Activated CD8-positive, alpha-beta memory T cell treated with anti-CD3 and anti-CD28 coated beads for 1 hour (primary cell): ENCODE results near the gene FLYWCH2.
"Not testable (repeated sequence)": the region's sequence is repeated elsewhere in the genome, so short reads cannot be mapped to it uniquely, and the experiment has no call there.

Source experiments
- DNase-seq, 2 donors: peaks; one replicate each; pipeline ENCODE4 v3.0.0-alpha.2; 2020; ENCODE audit warnings: low read depth in 1 of 2; ENCODE audit errors: extremely low read depth in 1 of 2

FLYWCH2 gene

GRCh38 chr16:2912330-2913199 lies 29.6 kb downstream of the FLYWCH2 start:
- no peak for DNase-seq

DNA sequence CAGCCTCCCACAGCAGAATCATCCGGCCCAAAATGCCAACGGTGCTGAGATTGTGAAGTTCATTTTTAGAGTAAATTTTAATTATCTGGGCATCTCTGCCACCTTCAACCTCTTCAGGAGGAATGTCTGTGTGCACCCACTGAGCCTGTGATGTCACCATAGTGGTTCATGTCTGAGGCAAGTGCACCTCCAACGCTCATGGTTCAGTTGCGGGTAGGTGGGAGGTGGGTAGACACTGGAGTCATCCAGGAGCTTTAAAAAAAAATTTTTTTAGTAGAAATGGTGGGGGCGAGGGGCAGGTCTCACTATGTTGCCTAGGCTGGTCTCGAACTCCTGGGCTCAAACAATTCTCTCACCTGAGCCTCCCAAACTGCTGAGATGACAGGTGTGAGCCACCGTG lies 30.6 kb downstream of the FLYWCH2 start:
- DNase-seq, result no peak

DNA sequence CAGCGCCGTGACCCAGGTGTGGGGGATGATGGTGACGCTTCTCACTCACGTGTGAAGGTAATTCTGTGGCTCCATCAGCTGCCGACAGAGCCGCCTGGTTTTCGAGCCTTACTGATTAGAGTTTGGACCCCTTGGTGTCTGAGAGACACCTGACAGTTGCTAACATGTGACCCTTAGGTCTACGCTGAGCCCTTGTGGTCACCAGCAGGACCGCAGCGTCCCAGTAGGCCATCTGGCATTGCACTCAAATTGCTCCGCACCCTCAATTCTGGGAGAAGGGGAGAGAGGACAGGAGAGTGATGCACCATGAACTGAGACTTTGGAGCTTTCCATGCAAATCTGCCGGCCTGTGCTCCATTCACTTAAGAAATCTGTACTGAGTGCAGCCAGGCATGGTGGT lies 31.2 kb downstream of the FLYWCH2 start:
- no peak for DNase-seq

DNA sequence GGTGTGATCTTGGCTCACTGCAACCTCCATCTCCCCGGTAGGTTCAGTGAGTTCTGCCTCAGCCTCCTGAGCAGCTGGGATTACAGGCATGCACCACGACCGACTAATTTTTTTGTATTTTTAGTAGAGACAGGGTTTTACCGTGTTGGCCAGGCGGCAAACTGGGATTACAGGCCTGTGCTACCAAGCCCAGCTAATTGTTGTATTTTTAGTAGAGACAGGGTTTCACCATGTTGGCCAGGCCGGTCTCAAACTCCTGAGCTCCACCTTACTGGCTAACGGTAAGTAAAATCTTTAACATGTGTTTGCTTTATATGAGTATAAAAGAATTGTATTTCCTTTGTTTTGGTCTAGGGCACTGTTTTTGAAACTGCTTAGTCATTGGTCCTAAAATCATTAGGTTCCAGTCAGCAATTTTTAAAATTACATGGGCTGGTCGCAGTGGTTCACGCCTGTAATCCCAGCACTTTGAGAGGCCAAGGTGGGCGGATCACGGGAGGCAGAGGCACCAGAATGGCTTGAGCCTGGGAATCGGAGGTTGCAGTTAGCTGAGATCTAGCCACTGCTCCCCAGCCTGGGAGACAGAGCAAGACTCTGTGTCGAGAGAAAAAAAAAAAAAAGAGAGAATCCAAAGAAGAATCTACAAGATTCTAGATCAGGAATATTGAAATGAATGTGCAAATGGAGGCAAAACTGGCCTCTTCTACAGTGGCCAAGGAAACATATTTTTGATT lies 32.3 kb downstream of the FLYWCH2 start:
- no peak for DNase-seq

- peak in 1 of 2 donors; percentile 40 for DNase-seq
Observed at GRCh38 chr16:2919511-2920255, 36.7 kb downstream of the FLYWCH2 start.

- DNase-seq, result no peak
Observed at GRCh38 chr16:2923481-2923880, 40.5 kb downstream of the FLYWCH2 start.

DNA sequence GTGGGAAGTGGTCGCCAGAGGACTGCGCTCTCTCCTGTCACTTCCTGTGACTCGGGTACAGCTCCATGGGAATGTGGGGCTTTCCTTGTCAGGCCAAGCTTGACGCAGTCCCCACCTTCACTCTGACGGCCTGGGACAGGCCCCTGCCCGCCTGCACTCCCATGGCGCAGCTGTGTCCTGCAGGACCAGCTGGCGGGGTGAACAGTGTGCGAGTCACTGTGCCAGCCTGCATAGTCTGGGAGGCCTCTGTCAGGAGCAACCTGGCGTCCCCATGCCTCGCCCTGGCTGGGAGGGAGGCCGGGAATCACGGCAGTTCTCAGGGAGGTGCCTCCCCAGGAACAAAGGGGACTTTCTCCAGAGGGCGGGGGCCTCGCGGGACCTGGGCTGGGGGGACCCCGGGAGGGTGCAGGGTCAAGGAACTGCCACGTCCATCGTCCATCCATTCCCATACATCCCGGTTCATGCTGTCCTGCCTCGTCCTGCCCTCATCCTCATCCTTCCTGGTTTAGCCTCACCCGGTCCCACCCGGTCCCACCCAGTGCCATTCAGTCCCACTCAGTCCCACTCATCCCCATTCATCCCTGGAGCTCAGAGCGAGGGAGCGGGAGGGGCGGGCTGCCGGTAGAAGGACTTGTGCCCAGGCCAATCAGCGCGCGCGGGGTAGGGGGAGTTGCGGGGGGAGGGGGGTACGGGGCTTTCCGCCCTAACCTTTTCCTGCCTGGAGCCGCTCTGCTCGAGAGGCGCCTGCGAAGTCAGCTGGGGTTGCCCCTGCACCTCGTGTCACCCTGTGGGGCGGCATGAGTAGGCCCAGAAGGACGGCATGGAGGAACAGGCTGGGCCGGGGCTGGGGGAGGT lies 42.1 kb downstream of the FLYWCH2 start:
- no peak for DNase-seq

GRCh38 chr16:2925951-2926649 lies 43.1 kb downstream of the FLYWCH2 start:
- no peak for DNase-seq

GRCh38 chr16:2926650-2926999 lies 43.6 kb downstream of the FLYWCH2 start:
- DNase-seq, result no peak

DNA sequence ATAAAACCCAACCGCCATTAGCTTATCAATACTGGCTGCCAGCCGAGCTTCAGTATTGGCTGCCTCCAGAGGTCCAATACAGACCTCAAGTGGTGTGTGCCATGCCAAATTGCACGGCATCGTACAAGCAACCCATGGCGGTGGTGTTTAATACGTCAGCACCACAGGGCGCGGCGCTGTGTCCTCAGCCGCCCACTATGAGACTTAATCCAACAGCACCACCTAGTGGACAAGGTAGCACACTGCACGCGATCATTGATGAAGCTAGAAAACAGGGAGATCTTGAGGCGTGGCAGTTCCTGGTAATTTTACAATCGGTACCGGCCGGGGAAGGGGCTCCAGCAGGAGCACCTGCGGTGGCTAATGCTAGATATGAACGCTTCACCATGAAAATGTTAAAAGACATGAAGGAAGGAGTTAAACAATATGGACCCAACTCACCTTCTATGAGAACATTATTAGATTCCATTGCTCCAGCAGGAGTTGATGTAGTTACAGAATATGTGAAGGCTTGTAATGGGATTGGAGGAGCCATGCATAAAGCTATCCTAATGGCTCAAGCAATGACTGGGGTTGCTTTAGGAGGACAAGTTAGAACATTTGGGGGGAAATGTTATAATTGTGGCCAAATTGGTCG lies 44.1 kb downstream of the FLYWCH2 start:
- DNase-seq, result peak; percentile 70 to 73

DNA sequence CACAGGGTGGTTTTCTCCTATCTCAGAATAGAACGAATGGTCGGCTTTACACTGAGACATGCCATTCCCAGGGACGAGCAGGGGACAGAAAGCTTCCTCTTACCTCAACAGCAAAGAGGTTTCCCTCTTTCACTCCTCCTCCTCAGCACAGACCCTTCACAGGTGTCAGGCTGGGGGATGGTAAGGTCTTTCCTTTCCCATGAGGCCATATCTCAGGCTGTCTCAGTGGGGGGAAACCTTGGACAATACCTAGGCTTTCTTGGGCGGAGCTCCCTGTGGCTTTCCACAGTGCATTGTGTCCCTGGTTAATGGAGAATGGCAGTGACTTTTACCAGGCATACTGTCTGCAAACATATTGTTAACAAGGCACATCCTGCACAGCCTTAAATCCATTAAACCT lies 45.1 kb downstream of the FLYWCH2 start:
- not testable (repeated sequence) for DNase-seq

GRCh38 chr16:2928796-2929195 lies 45.8 kb downstream of the FLYWCH2 start:
- DNase-seq, result no peak

- no peak for DNase-seq
Observed at GRCh38 chr16:2929693-2930092, 46.7 kb downstream of the FLYWCH2 start.

DNA sequence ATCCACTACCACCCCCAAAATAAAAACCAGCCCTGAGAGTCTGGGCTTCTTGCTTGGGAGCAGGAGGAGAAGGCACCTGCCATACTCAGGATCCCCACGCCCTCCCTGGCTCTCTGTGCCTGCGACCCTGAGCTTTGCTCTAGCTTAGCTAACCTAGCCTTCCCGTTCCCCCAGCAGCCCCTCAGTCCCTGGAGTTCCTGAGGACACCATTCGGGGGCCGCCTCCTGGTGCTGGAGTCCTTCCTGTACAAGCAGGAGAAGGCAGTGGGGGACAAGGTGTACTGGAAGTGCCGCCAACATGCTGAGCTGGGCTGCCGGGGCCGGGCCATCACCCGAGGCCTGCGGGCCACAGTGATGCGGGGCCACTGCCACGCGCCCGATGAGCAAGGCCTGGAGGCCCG lies 47.2 kb downstream of the FLYWCH2 start:
- DNase-seq, result no peak

- DNase-seq, result not testable (repeated sequence)
Observed at GRCh38 chr16:2931231-2931914, 48.4 kb downstream of the FLYWCH2 start.

GRCh38 chr16:2933136-2933535 lies 50.1 kb downstream of the FLYWCH2 start:
- no peak for DNase-seq

DNA sequence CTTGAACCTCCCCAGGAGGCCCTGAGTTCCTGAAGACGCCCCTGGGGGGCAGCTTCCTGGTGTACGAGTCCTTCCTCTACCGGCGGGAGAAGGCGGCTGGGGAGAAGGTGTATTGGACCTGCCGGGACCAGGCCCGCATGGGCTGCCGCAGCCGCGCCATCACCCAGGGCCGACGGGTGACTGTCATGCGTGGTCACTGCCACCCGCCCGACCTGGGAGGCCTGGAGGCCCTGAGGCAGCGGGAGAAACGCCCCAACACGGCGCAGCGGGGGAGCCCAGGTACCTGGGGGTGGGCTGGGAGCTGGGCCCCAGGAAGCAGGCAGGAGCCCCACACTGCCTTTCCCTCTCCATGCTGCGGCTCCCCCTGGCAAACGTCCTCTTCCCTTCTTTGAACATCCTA lies 50.7 kb downstream of the FLYWCH2 start:
- DNase-seq, result no peak

DNA sequence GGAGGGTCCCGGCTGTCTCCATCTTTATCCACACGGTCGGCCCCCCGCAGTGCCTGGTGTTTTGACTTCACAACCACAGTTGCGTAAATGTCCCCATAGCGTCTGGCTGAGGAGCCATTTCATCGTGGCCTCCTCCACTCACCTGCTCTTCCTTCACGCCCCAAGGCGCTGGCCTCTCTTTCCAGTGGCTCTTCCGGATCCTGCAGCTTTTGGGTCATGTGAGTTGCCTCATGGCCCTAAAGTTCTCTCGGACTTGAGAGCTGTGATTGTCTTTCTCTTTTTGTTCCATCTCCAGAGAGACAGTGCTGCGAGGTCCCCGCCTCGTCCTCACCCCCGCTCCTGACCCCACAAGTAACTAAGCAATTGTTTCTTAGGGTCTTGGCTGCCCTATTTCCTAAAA lies 51.4 kb downstream of the FLYWCH2 start:
- no peak for DNase-seq

- DNase-seq, result no peak
Observed at GRCh38 chr16:2936436-2937011, 53.5 kb downstream of the FLYWCH2 start.
